ENCODE measurements around the gene UBE2J2. TPM values are rescaled to one million over a fixed set of nuclear protein-coding genes. Genes with fewer than 3 reads are reported as not detected.

UBE2J2 gene
- polyA plus RNA-seq, 2 of the 4 experiments (the other 2 are of a cell fraction): 21.2 to 36.2 TPM

GRCh38 chr1:1290238-1290731, 16.6 kb upstream of the UBE2J2 start:
- FAIRE-seq (no peak), ATAC-seq (peak; percentile 50 to 66; a peak in 5 of 6 replicates), DNase-seq (ENCODE audit: low read depth in 1 of 2, low spot score in 1 of 2) (peak in 1 of 2 experiments; percentile 51)
- Histone ChIP-seq H3K4me1 (no peaks in the 10 kb centered on the region), H3K4me3 (no peak overlapping the region), H3K9me3 (no peaks in the 10 kb centered on the region), H3K4me2 (no peak overlapping the region), H3K27ac (no peak overlapping the region)
- ChIA-PET POLR2A (no interaction called here), CTCF (interaction anchor here (0.5 to 3.5 kb wide), 11 partner anchors 9 to 350 kb away, joined by 3 to 72 read pairs (median 4); partner anchors contain the start of genes PERM1, SCNN1D, TAS1R3 and UBE2J2)
- 88% methylated on average over 5 of the region's 15 CpGs for WGBS (ENCODE audit: missing lambda C conversion rate)
- TF ChIP-seq RAD21 (conservative IDR thresholded peaks at IDR 0.05 in 1 of 2, IDR thresholded peaks at IDR 0.05 in 1 of 2): peak; percentile 13 to 28; a peak in 1 of 5 replicates
- TF ChIP-seq POLR2A (IDR thresholded peaks at IDR 0.05; ENCODE audit: low read length): no peak
- TF ChIP-seq SMC3 (IDR thresholded peaks at IDR 0.05): 0 out of 3 replicates have a peak, but pooled peaks have one; percentile 12
- no peak for TF ChIP-seq HOXB13 (CRISPR knock-in tag; IDR thresholded peaks at IDR 0.05; ENCODE audit: low read depth)
- TF ChIP-seq KDM5A (IDR thresholded peaks at IDR 0.05): no peak

- H3K4me2 ChIP-seq: no peak overlapping the region
- ChIA-PET POLR2A (no interaction called here), CTCF (interaction anchor here (1.1 kb wide), 1 partner anchor 166 kb away, joined by 5 read pairs; no protein-coding TSS in a partner anchor)
- WGBS (ENCODE audit: missing lambda C conversion rate): 94% methylated on average over 15 of the region's 46 CpGs
- H3K27ac ChIP-seq: no peak overlapping the region
- no peaks in the 10 kb centered on the region; the same call in 2 of the 3 replicates for H3K4me1 ChIP-seq
- no peak for TF ChIP-seq FOSB (CRISPR knock-in tag; IDR thresholded peaks at IDR 0.05)
- TF ChIP-seq HMGXB4 (CRISPR knock-in tag; IDR thresholded peaks at IDR 0.05; ENCODE audit: borderline replicate concordance): no peak
- TF ChIP-seq NFE2L2 (conservative IDR thresholded peaks at IDR 0.05; ENCODE audit: low read length): no peak
- no peak for TF ChIP-seq ATOH8 (CRISPR knock-in tag; IDR thresholded peaks at IDR 0.05; ENCODE audit: low read depth)
- no peak for TF ChIP-seq POLR2AphosphoS2 (conservative IDR thresholded peaks at IDR 0.05; ENCODE audit: low read length)
- TF ChIP-seq PHF8 (IDR thresholded peaks at IDR 0.05; ENCODE audit: borderline replicate concordance, low read depth): no peak
- TF ChIP-seq KDM1A (IDR thresholded peaks at IDR 0.05; ENCODE audit: low read depth): no peak
- no peak for TF ChIP-seq HEYL (CRISPR knock-in tag; IDR thresholded peaks at IDR 0.05)
- no peak for TF ChIP-seq CHD2 (IDR thresholded peaks at IDR 0.05; ENCODE audit: low read length, partially characterized antibody)
- H3K4me3 ChIP-seq: no peak overlapping the region
- DNase-seq (ENCODE audit: low read depth in 1 of 2, low spot score in 1 of 2) (no peak), ATAC-seq (no peak), FAIRE-seq (no peak)
- H3K9me3 ChIP-seq: no peaks in the 10 kb centered on the region
Measured at GRCh38 chr1:1287288-1288110, 13.8 kb upstream of the UBE2J2 start.

GRCh38 chr1:1286313-1287261, 12.9 kb upstream of the UBE2J2 start:
- no peak overlapping the region for H3K4me2 ChIP-seq
- DNase-seq (ENCODE audit: low read depth in 1 of 2, low spot score in 1 of 2) (no peak), FAIRE-seq (no peak), ATAC-seq (no peak)
- POLR2A ChIA-PET: no interaction called here
- no peak overlapping the region for H3K27ac ChIP-seq
- H3K4me3 ChIP-seq: no peak overlapping the region
- CTCF ChIA-PET: interaction anchor here (1.1 to 1.2 kb wide), 2 partner anchors 165 to 302 kb away, joined by 3 to 5 read pairs; no protein-coding TSS in a partner anchor
- peaks cover 8% of the 10 kb centered on the region; the same call in 2 of the 3 replicates for H3K4me1 ChIP-seq
- 87% methylated on average over 4 of the region's 50 CpGs for WGBS (ENCODE audit: missing lambda C conversion rate)
- H3K9me3 ChIP-seq: no peaks in the 10 kb centered on the region
- TF ChIP-seq RAD21 (conservative IDR thresholded peaks at IDR 0.05 in 1 of 2, IDR thresholded peaks at IDR 0.05 in 1 of 2) (no peak), PBX3 (IDR thresholded peaks at IDR 0.05) (no peak), REST (IDR thresholded peaks at IDR 0.05) (no peak), MAX (IDR thresholded peaks at IDR 0.05) (no peak), RCOR1 (IDR thresholded peaks at IDR 0.05; ENCODE audit: low read depth, low read length) (no peak), GATA3 (IDR thresholded peaks at IDR 0.05; ENCODE audit: borderline replicate concordance) (no peak), JUN (IDR thresholded peaks at IDR 0.05) (no peak), ZNF302 (CRISPR knock-in tag; IDR thresholded peaks at IDR 0.05) (no peak)
